HG03575 (cell line): ENCODE data around the gene EPHA8.

Experiments used
- ATAC-seq: cut with Tn5 transposase; IDR thresholded peaks from one replicate; pipeline ENCODE4 v1.9.1; 2021; ENCODE audit not compliant: unreplicated experiment, insufficient number of reproducible peaks, low FRiP score; ENCODE audit errors: extremely low read depth

EPHA8 gene

DNA sequence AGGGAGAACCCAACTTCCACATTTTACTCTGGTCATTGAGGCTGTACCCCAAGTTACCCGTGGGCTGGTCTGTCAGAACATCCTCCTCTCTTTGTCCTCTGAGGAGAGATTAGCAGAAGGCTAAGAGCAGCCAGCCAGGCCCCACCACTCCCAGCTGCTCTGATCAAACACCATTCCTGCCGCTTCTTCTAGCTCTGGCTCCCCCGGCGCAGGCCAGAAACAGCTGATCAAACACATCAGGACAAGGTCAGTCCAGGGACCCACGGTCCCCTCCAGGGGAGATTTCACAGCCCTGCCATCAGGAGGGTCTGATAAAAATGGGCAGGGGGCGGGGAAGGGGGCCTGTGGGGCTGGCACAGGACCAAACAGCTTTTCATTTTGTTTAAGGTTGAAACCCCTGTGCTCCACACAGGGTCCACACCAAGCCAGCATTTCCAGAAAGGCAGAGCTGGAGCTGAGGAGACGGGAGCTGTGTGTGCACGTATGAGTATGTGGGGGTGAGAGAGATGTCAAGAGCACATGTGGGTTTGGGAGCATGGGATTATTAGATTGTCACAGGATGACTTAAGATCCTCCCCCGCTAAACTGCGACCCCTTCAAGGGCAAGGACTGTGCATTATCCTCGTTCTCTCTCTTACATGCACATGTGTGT lies 29.9 kb upstream of the EPHA8 start:
- ATAC-seq, result no peak

- no peak for ATAC-seq
Observed at GRCh38 chr1:22534951-22535350, 28.3 kb upstream of the EPHA8 start.

DNA sequence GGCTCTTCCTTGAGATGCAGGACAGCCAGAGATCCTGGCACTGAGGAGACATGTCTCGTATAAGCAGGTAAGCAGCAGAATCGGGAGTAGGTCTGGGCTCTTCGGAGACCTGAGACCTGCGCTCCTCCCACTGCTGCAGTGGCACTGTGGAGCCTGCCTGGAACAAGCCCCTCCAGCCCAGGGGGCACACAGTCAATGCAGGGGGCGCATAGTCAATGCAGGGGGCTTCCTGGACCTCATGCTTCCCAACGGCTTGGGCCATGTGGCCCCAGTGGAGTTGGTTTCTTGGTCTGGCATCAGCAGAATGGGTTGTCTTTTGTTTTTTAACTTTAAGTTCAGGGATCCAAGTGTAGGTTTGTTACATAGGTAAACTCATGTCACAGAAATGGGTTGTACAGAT lies 27.9 kb upstream of the EPHA8 start:
- no peak for ATAC-seq

GRCh38 chr1:22536506-22536905 lies 26.8 kb upstream of the EPHA8 start:
- no peak for ATAC-seq

- ATAC-seq, result no peak
Observed at GRCh38 chr1:22537441-22538139, 25.7 kb upstream of the EPHA8 start.

GRCh38 chr1:22539510-22540118 lies 23.7 kb upstream of the EPHA8 start:
- ATAC-seq, result no peak

GRCh38 chr1:22540337-22540736 lies 23.0 kb upstream of the EPHA8 start:
- ATAC-seq, result no peak

DNA sequence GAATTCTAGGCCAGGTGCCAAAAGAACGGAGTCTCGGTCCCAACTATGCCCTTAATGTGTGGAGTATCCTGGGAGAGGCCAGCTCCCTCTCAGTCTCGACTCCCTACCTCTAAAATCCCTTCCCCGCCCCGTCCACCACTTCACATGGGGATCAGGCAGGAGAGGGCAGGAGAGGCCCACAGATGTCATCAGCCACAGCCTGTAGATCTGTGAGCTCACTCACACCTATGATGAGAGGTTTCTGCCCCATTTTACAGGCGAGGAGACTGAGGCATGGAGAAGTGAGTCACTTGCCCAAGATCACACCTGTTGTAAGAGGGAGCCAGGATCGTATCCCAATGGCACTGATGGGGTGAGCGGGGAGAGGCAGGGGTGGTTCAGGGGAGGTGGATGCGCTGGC lies 20.4 kb upstream of the EPHA8 start:
- ATAC-seq, result no peak

GRCh38 chr1:22543679-22544078 lies 19.6 kb upstream of the EPHA8 start:
- no peak for ATAC-seq

DNA sequence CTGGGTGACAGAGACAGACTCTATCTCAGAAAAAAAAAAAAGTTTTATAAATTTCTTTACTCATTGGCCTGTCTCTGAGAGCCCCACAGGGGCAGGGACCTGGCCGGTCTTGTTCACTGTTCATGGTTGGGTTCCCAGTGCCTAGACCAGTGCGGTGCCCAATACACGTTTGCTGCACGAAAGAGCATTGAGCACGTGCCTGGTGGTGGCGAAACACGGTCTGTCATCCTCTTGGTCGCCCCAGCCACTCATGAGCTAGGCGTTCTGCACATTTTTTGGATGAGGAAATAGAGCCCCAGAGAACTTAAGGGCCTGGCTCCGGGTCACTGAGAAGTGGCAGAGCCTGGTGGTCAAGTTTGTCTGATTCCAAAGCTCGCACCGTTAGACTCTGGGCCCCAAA lies 18.7 kb upstream of the EPHA8 start:
- ATAC-seq, result no peak

- ATAC-seq, result no peak
Observed at GRCh38 chr1:22545141-22545540, 18.1 kb upstream of the EPHA8 start.

DNA sequence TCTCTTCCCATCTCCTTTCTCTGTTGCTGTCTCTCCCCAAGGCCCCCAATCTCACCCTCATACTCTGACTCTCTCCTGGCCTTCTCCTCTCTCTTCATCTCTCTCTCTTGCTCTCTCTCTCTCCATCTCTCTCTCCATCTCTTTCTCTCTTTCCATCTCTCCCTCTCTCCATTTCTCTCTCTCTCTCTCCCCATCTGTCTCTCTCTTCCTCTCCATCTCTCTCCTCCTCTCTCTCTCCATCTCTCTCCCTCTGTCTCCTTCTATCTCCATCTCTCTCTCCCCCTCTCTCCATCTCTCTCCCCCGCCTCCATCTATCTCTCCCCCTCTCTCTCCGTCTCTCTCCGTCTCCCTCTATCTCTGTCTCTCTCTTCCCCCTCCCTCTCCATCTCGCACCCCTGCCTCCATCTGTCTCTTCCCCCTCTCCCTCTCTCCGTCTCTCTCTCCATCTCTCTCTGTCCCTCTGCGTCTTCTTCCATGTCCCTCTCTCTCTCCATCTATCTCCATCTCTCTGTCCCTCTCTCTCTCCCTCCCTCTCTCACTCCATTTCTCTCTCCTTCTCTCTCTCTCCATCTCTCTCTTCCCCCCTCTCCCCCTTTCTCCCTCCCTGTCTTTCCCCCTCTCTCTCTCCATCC lies 16.0 kb upstream of the EPHA8 start:
- ATAC-seq, result no peak

GRCh38 chr1:22547818-22548462 lies 15.3 kb upstream of the EPHA8 start:
- no peak for ATAC-seq

- no peak for ATAC-seq
Observed at GRCh38 chr1:22550021-22550420, 13.3 kb upstream of the EPHA8 start.

- ATAC-seq, result no peak
Observed at GRCh38 chr1:22551591-22551990, 11.7 kb upstream of the EPHA8 start.

DNA sequence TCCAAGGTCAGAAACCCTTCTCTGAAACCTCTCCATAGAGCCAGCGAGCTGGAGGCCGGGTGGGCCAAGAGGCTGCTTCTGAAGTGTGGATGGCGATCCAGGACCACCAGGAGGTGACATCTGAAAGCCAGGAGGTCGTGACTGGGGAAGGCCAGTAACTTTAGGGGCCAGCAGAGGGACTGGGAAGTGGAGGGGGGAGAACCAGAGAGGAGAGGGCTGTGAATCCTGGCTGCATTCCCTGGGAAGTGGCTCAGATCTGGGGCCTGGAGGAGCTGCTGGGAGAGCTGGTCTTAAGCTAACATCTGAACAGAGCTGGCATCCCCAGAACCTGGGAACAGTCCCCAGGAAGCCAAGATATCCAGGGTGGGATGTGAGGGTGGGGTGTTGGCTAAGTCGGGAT lies 11.3 kb upstream of the EPHA8 start:
- ATAC-seq, result no peak

GRCh38 chr1:22553104-22553880 lies 10.0 kb upstream of the EPHA8 start:
- no peak for ATAC-seq

- no peak for ATAC-seq
Observed at GRCh38 chr1:22553991-22554522, 9.2 kb upstream of the EPHA8 start.

DNA sequence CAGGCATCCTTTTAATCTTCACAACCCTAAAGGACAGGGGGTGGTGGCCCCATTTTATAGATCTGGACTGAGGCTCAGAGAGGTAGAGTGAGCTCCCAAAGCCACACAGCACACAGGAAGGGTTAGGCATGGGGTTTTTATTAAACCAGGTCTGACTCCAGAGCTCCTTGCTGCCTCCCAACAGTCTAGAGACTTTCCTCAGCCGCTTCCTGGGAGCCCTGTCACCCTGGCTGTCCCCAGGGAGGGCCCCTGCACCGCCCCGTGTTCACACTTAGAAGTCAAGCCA lies 8.0 kb upstream of the EPHA8 start:
- no peak for ATAC-seq
